Adipocyte (in vitro differentiated cells): Measurements from ENCODE around the gene ITSN1.

Source experiments
- DNase-seq: peaks from one replicate; pipeline ENCODE4 v3.0.0-alpha.2; 2015; ENCODE audit warnings: low read depth
- H3K27me3 ChIP-seq: replicated peaks from 2 replicates; pipeline ENCODE4 v1.7.0; 2013; ENCODE audit warnings: mild to moderate bottlenecking, low read length, moderate library complexity; ENCODE audit not compliant: control insufficient read depth, insufficient read depth
- H3K36me3 ChIP-seq: 2 replicates; pipeline ENCODE4 v1.7.0; 2013; ENCODE audit warnings: low read length, mild to moderate bottlenecking, moderate library complexity; ENCODE audit not compliant: control insufficient read depth, insufficient read depth, severe bottlenecking
- H3K4me1 ChIP-seq: 2 replicates; pipeline ENCODE4 v1.7.0; 2013; ENCODE audit warnings: mild to moderate bottlenecking, low read length, moderate library complexity; ENCODE audit not compliant: control insufficient read depth, insufficient read depth
- H3K4me3 ChIP-seq: 2 replicates; pipeline ENCODE4 v1.7.0; 2013; ENCODE audit warnings: mild to moderate bottlenecking, low read length, moderate library complexity
- H3K9ac ChIP-seq: 2 replicates; pipeline ENCODE4 v1.7.0; 2013; ENCODE audit warnings: mild to moderate bottlenecking, low read length, moderate library complexity
- H3K9me3 ChIP-seq: 2 replicates; pipeline ENCODE4 v1.7.0; 2013; ENCODE audit warnings: mild to moderate bottlenecking, low read length, moderate library complexity; ENCODE audit not compliant: control insufficient read depth

The ITSN1 gene

DNA sequence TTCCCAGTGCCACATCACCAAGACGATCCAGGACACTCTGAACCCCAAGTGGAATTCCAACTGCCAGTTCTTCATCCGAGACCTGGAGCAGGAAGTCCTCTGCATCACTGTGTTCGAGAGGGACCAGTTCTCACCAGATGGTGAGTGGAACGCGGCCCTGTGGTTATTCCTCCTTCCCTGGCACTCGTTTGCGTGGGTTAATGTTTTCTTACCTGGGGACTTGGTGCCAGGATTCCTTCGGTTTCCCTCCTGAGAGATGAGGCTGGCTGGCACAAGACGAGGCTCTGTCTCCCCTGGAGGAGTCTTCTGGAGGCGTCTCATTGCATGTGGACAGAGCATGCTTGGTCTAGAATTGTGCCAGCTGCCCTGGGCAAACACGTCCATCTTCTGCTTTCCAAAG lies 244.0 kb downstream of the ITSN1 start:
- peaks cover 22% of the 10 kb centered on the region for H3K4me1 ChIP-seq
- no peak overlapping the region for H3K9ac ChIP-seq
- H3K4me3 ChIP-seq = no peak overlapping the region
- no peaks in the 10 kb centered on the region for H3K36me3 ChIP-seq
- no peaks in the 10 kb centered on the region for H3K9me3 ChIP-seq
- H3K27me3 ChIP-seq = no peaks in the 10 kb centered on the region
- no peak for DNase-seq

DNA sequence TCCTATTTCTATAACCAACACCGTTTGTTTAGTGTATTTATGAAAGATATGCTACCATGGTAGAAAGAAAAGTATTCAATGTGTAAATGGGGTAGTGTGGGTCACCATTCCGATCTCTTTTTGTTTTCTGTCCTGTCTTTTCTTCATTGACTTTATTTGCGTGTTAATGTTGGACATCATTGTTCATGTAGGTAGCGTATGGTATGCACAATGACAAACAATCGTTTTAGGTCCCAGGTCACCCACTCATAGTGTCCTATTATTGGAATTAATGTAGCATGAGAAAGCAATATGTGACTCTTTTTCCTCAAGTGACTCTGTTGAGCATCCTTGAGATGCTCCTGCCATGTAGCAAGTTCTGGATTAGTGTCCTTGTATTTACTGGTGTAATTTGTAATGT lies 247.9 kb downstream of the ITSN1 start:
- no peak overlapping the region for H3K4me3 ChIP-seq
- no peaks in the 10 kb centered on the region for H3K27me3 ChIP-seq
- H3K4me1 ChIP-seq = peaks cover 11% of the 10 kb centered on the region
- no peak overlapping the region for H3K9ac ChIP-seq
- no peak for DNase-seq
- no peaks in the 10 kb centered on the region for H3K36me3 ChIP-seq
- H3K9me3 ChIP-seq = no peaks in the 10 kb centered on the region

DNA sequence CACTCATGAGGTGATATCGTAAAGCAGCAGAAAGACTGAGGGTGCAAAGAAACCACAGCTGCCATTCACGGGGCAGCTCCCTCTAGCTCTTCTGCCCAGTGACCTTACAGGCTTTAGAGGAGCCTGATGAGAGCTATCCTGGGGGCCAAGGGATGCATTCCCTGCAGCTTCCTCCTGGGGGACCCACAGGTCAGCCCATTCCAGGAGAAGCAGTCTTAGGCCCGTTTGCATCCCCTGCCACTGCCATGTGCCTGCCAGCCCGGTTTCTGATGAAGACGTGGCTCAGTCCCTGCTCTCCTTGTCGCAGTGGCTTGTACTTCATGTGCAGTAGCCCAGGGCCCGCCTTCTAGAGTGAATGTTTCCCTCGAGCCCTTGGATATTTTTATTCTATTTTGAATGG lies 250.6 kb downstream of the ITSN1 start:
- Histone ChIP-seq H3K9ac (no peak overlapping the region), H3K9me3 (no peaks in the 10 kb centered on the region), H3K4me3 (no peak overlapping the region), H3K36me3 (no peaks in the 10 kb centered on the region), H3K27me3 (no peaks in the 10 kb centered on the region), H3K4me1 (peaks cover 10% of the 10 kb centered on the region)
- no peak for DNase-seq

DNA sequence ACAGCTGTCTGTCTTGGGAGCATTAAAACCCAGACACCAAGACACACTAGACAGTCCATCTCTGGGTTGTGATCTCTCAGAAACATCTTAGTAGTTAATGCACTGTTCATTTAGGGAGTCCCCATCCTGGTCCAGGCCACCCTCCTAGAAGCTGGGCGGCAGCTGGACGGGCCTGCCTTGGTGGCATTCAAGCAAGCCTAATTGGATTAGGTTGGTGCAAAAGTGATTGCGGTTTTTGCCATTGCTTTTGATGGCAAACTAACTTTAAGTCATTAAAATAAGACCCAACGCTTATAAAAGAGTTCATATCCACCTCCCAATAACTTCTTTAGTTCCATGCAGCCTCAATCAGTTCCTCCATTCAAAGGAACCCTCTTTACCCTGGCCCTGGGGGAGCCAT lies 251.6 kb downstream of the ITSN1 start:
- H3K27me3 ChIP-seq = no peaks in the 10 kb centered on the region
- no peak for DNase-seq

DNA sequence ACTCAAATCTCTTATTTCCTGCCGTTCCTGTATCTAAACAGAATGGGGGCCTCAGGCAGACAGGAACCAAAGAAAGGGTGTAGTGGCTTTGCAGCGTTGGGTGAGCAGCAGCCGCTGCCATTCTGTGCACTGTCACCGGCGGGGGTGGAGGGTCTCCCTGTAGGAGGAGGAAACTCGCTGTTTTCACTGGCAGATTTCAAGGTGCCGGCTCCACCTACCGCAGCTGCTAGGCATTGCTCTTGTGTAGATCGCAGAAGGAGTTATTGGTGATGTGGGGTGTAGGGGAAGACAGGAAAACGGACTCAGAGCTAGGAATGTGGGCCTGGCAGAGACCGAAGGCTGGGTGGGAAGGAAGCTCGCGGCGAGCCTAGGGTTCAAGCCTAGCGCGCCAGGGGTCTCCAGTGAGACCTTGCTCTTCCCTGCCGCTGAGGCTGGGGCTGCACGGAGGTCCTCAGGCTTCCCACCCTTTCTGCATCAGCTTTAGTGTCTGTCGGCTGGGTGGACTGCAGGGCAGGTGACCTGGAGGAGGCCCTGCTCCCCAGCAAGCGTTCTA lies 252.5 kb downstream of the ITSN1 start:
- Histone ChIP-seq H3K9me3 (no peaks in the 10 kb centered on the region), H3K36me3 (no peaks in the 10 kb centered on the region), H3K27me3 (no peaks in the 10 kb centered on the region), H3K4me3 (peak overlapping the region; percentile 76), H3K9ac (peak overlapping the region; percentile 80), H3K4me1 (peaks cover 10% of the 10 kb centered on the region)
- DNase-seq = peak; percentile 94

More for the DNA sequence above, 251.6 kb downstream of the ITSN1 start:
- Histone ChIP-seq H3K36me3 (no peaks in the 10 kb centered on the region), H3K9me3 (no peaks in the 10 kb centered on the region), H3K4me3 (no peak overlapping the region), H3K9ac (peak overlapping the region; percentile 80), H3K4me1 (peaks cover 10% of the 10 kb centered on the region)

DNA sequence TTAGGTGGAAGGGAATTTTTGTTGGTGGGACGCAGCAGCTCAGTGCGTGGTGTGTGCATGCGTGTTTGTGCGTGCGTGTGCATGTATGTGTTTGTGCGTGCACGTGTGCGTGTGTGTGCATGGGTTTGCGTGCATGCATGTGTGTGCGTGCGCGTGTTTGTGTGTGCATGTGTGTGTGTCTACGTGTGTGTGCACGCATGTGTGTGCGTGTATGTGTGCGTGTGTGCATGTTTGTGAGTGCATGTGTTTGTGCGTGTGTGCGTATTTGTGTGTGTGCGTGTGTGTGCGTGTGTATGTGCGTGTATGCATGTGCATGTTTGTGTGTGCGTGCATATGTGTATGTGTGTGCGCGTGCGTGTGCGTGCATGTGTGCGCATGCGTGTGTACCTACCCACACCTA lies 253.1 kb downstream of the ITSN1 start:
- no peak for DNase-seq
- H3K9me3 ChIP-seq = no peaks in the 10 kb centered on the region
- peaks cover 4% of the 10 kb centered on the region for H3K36me3 ChIP-seq
- no peaks in the 10 kb centered on the region for H3K27me3 ChIP-seq
- H3K4me1 ChIP-seq = peaks cover 10% of the 10 kb centered on the region
- H3K9ac ChIP-seq = peak overlapping the region; percentile 80
- no peak overlapping the region for H3K4me3 ChIP-seq

DNA sequence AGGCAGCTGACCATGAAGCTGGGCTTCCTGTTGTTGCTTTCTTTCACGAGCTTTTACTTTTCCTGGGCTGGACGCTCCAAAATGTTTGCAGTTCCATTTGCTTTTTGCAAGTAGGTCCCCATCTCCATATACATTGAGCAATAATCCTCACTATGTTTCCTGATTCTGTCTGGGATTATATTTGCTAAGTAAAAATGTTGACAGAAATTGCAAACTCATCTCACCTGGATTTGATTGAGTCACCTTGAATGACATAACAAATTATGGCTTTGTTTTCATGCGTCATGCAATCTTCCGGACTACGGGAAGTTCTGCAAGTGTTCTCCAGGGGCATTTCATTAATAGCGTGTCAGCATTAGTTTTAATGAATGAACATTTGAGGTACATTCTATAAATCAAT lies 254.4 kb downstream of the ITSN1 start:
- H3K9ac ChIP-seq = no peak overlapping the region
- peaks cover 5% of the 10 kb centered on the region for H3K36me3 ChIP-seq
- no peaks in the 10 kb centered on the region for H3K27me3 ChIP-seq
- H3K9me3 ChIP-seq = no peaks in the 10 kb centered on the region
- DNase-seq = no peak
- H3K4me1 ChIP-seq = peaks cover 14% of the 10 kb centered on the region
- no peak overlapping the region for H3K4me3 ChIP-seq

DNA sequence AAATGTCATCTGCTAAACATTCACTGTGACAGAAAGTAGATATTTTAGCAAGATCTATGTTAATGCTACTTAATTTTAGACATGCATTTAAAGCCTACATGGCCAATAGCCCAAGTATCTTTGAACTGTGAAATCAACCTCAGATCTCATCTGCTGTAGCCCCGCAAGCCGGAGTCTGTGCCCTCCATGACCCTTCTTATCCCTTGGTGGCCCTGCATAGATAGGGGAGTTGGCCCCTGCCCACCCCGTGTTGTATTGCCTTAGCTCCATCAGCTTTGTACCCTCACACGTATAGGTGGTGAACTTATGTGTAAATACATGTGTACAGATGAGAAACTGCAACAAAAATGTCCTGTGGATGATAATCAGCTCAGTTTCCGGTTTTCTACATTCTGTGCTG lies 254.8 kb downstream of the ITSN1 start:
- peaks cover 16% of the 10 kb centered on the region for H3K4me1 ChIP-seq
- H3K4me3 ChIP-seq = no peak overlapping the region

DNA sequence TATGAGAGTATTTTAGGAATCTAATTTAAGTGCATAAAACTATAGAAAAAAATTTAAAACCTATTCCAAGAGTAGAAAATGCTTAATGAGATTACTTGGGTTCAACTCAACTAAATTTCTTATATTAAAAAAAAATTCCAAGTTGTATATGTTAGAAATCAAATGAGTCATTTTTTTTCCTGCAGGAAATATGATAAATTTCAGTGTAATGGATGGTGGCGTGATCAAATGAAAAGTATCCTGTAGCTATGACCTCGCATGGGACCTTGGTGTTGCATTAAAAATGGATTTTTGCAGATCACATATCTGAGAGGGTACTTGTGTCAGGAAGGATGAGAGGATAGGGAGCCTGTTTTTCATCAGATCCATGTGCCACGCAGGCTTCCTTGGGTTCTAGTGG lies 255.4 kb downstream of the ITSN1 start:
- no peak for DNase-seq
- peaks cover 16% of the 10 kb centered on the region for H3K4me1 ChIP-seq
- peaks cover 12% of the 10 kb centered on the region for H3K36me3 ChIP-seq
- no peak overlapping the region for H3K4me3 ChIP-seq
- H3K9me3 ChIP-seq = no peaks in the 10 kb centered on the region
- H3K9ac ChIP-seq = no peak overlapping the region
- H3K27me3 ChIP-seq = no peaks in the 10 kb centered on the region

More for the DNA sequence above, 254.8 kb downstream of the ITSN1 start:
- peaks cover 5% of the 10 kb centered on the region for H3K36me3 ChIP-seq
- no peaks in the 10 kb centered on the region for H3K27me3 ChIP-seq
- no peak overlapping the region for H3K9ac ChIP-seq
- DNase-seq = no peak
- H3K9me3 ChIP-seq = no peaks in the 10 kb centered on the region

DNA sequence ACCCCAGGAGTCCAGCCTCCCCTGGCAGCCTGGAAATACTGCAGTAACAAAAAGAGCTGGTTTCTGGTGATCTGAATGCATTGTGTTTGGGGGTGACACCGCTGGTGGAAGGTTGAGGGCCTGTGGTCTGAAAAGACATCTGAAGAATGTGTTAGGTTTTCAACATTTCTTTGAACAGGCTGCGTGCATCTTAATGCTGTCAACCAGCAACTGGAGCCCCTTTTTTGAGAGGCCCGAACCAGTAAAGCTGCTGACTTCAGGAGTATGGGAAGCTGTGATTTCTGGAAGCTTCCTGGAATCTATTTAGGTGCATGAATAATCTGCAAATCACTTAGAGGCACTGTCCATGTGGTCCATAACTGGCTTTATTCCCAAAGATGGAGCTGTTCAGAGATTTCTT lies 256.3 kb downstream of the ITSN1 start:
- Histone ChIP-seq H3K4me1 (peaks cover 16% of the 10 kb centered on the region), H3K9me3 (no peaks in the 10 kb centered on the region), H3K27me3 (no peaks in the 10 kb centered on the region), H3K36me3 (peaks cover 20% of the 10 kb centered on the region), H3K4me3 (no peak overlapping the region), H3K9ac (no peak overlapping the region)
- no peak for DNase-seq

DNA sequence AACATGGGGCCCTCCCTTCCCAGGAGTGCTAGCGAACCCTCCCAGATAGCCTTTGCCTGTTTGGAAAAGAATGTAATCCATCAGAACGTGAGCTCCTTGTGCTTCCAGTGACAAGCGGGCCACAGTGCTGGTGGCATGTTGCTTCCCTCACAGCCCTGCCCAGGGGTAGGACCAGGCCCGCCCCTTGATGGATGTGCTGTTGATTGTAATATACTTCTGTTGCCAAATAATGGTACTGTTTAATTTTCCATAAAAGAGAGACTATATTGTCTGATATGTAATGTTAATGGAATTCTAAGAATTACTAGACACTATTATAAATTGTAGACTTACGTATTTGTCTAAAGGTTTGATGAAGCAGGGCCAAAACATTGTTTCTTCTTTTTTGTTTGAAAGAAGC lies 256.9 kb downstream of the ITSN1 start:
- Histone ChIP-seq H3K9me3 (no peaks in the 10 kb centered on the region), H3K4me3 (no peak overlapping the region), H3K27me3 (no peaks in the 10 kb centered on the region), H3K36me3 (peaks cover 25% of the 10 kb centered on the region), H3K9ac (no peak overlapping the region), H3K4me1 (peaks cover 11% of the 10 kb centered on the region)
- DNase-seq = no peak
